Caco-2 (cell line): Measurements from ENCODE around the gene HLA-DQB1. TPM values are rescaled to one million over a fixed set of nuclear protein-coding genes. Genes with fewer than 3 reads are reported as not detected.

Experiments
- BruUV-seq: library from RNA; stranded (reverse); fragments of 400-500 nt; replicated peaks from 2 replicates; lab custom pipeline; 2021; lab: Mats Ljungman, UMichigan
- CTCF ChIA-PET: fragments of 300-600 bp; sonication (Branson Sonifier 250); formaldehyde crosslinking; loops from one replicate; lab custom pipeline; 2022; ENCODE audit warnings: antibody characterized with exemption; lab: Charles Lee
- POLR2A ChIA-PET: fragments of 300-600 bp; sonication (Branson Sonifier 250); formaldehyde crosslinking; loops from one replicate; lab custom pipeline; 2022; ENCODE audit warnings: antibody characterized with exemption; lab: Charles Lee
- DNase-seq, 2 experiments: peaks; one replicate each; pipeline versions ENCODE4 v3.0.0 to v3.0.0-alpha.2; 2020 to 2022
- H3K27me3 ChIP-seq: replicated peaks from 2 replicates; pipeline ENCODE4 v1.6.0; 2011; ENCODE audit warnings: low read length; ENCODE audit not compliant: control insufficient read depth, insufficient read depth
- H3K36me3 ChIP-seq: 2 replicates; pipeline ENCODE4 v1.5.1; 2011; ENCODE audit warnings: low read length; ENCODE audit not compliant: control insufficient read depth, insufficient read depth
- H3K4me1 ChIP-seq: fragments of 250-450 bp; sonication (Bioruptor Pico); 2 replicates; pipeline ENCODE4 v1.5.1; 2020; ENCODE audit warnings: mild to moderate bottlenecking
- H3K4me3 ChIP-seq: 2 replicates; pipeline ENCODE4 v1.5.1; 2011; ENCODE audit warnings: low read depth, mild to moderate bottlenecking, control low read depth, low read length
- H3K9me3 ChIP-seq: fragments of 250-450 bp; sonication (Bioruptor Pico); 2 replicates; pipeline ENCODE4 v1.5.1; 2020; ENCODE audit warnings: mild to moderate bottlenecking, moderate library complexity
- H3K27ac Mint-ChIP-seq: one replicate; pipeline ENCODE4 v1.8.0; 2022; ENCODE audit warnings: mixed read lengths; ENCODE audit not compliant: unreplicated experiment
- H3K27me3 Mint-ChIP-seq: one replicate; pipeline ENCODE4 v1.8.0; 2022; ENCODE audit warnings: mixed read lengths; ENCODE audit not compliant: insufficient read depth, unreplicated experiment
- H3K36me3 Mint-ChIP-seq: one replicate; pipeline ENCODE4 v1.8.0; 2022; ENCODE audit warnings: mild to moderate bottlenecking, mixed read lengths; ENCODE audit not compliant: insufficient read depth, unreplicated experiment
- H3K4me1 Mint-ChIP-seq: one replicate; pipeline ENCODE4 v1.8.0; 2022; ENCODE audit warnings: low read depth, mixed read lengths; ENCODE audit not compliant: unreplicated experiment
- H3K4me3 Mint-ChIP-seq: one replicate; pipeline ENCODE4 v1.8.0; 2022; ENCODE audit warnings: mild to moderate bottlenecking, moderate library complexity, mixed read lengths; ENCODE audit not compliant: unreplicated experiment
- H3K9me3 Mint-ChIP-seq: one replicate; pipeline ENCODE4 v1.8.0; 2022; ENCODE audit warnings: mixed read lengths; ENCODE audit not compliant: unreplicated experiment
- intact Hi-C: fragments of 100-400 bp; cut with micrococcal nuclease; formaldehyde crosslinking; loops from one replicate; pipeline ENCODE4 v1.10.0; 2022; ENCODE audit not compliant: unreplicated experiment
- total RNA-seq: library from RNA; stranded (reverse); gene quantifications from 2 replicates; pipeline ENCODE4 v1.2.3, GENCODE V29; 2022
- TF ChIP-seq, protein P1 (sequence below), 2 experiments: fragments of 200-600 bp in 1 of 2; IDR thresholded peaks; 1 replicate in 1 of 2; 2 replicates in 1 of 2; pipeline versions ENCODE4 v1.5.1 to v1.8.0; 2011 to 2022; ENCODE audit warnings: antibody characterized with exemption in 1 of 2, control low read depth in 1 of 2, inconsistent platforms in 1 of 2, low read depth in 1 of 2, low read length in 1 of 2, mild to moderate bottlenecking in 1 of 2, moderate library complexity in 1 of 2; ENCODE audit not compliant: insufficient read depth in 1 of 2, severe bottlenecking in 1 of 2, unreplicated experiment in 1 of 2

HLA-DQB1 gene
- total RNA-seq, 1 experiment from 2014 or later = not detected

DNA sequence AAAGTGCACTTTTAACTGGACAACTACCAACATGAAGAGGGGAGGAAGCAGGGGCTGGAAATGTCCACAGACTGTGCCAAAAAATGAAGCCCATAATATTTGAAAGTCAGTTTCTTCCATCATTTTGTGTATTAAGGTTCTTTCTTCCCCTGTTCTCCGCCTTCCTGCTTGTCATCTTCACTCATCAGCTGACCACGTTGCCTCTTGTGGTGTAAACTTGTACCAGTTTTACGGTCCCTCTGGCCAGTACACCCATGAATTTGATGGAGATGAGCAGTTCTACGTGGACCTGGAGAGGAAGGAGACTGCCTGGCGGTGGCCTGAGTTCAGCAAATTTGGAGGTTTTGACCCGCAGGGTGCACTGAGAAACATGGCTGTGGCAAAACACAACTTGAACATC, 25.3 kb downstream of the HLA-DQB1 start:
- POLR2A ChIA-PET = no interaction called here
- CTCF ChIA-PET = no interaction called here
- TF ChIP-seq, protein P1, sequence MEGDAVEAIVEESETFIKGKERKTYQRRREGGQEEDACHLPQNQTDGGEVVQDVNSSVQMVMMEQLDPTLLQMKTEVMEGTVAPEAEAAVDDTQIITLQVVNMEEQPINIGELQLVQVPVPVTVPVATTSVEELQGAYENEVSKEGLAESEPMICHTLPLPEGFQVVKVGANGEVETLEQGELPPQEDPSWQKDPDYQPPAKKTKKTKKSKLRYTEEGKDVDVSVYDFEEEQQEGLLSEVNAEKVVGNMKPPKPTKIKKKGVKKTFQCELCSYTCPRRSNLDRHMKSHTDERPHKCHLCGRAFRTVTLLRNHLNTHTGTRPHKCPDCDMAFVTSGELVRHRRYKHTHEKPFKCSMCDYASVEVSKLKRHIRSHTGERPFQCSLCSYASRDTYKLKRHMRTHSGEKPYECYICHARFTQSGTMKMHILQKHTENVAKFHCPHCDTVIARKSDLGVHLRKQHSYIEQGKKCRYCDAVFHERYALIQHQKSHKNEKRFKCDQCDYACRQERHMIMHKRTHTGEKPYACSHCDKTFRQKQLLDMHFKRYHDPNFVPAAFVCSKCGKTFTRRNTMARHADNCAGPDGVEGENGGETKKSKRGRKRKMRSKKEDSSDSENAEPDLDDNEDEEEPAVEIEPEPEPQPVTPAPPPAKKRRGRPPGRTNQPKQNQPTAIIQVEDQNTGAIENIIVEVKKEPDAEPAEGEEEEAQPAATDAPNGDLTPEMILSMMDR (IDR thresholded peaks at IDR 0.05; ENCODE audit: insufficient read depth in 1 of 2, low read depth in 1 of 2, low read length in 1 of 2, severe bottlenecking in 1 of 2, unreplicated experiment in 1 of 2) = no peak
- intact Hi-C loops = no loop called here
- Histone ChIP-seq H3K4me1 (no peaks in the 10 kb centered on the region), H3K36me3 (no peaks in the 10 kb centered on the region), H3K9me3 (no peaks in the 10 kb centered on the region), H3K4me3 (no peak overlapping the region), H3K27me3 (no peaks in the 10 kb centered on the region)
- no TSS peak for BruUV-seq
- Mint-ChIP-seq H3K27ac (no peak overlapping the region), H3K36me3 (no peaks in the 10 kb centered on the region), H3K27me3 (peaks cover 11% of the 10 kb centered on the region), H3K9me3 (no peaks in the 10 kb centered on the region), H3K4me3 (no peak overlapping the region), H3K4me1 (no peaks in the 10 kb centered on the region)
- no peak for DNase-seq

DNA sequence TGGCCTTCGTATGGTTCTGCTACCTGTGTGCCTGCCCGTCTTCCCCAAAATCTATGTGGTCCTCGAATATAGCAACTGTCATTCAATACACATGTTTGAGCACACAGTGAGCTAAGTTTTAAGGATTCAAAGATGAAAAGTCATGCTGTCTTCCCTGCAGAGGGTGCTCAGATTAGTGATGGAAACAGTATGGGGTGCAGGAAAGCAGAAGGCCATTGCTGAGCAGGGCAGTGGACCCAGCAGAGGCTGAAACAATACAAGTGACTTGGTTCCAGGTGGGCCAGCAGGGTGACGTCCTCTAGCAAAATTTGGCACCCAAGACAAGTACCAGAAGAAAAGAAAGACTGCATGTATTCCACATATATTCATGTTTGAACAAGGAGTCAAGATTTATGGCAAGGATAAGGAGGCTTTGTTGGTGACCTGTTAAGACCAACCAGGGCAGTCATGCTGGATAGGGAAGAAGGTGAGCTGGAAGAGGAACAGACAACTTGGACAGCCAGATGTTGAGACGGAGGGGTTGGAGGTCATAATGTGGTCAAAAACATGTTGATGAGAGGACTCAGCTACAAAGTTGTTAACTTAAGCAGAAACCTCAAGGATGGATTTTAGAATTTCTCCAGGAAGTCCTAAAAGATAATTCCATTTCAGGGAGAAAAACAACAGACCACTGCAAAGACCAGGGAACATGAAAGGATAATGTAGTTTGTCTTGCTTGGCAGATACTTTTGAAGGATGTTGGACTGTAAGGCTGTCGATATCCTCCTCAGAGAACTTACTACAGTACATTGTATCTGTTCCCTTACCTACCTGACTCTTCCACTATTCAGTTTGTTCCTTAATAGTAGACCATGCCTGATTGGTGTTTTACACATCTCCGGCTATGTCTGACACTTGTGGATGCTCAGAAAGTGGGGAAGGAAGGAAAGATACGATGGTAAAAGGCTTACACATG, 26.7 kb downstream of the HLA-DQB1 start:
- ChIA-PET POLR2A (no interaction called here), CTCF (no interaction called here)
- H3K4me1 Mint-ChIP-seq = no peaks in the 10 kb centered on the region
- H3K4me1 ChIP-seq = no peaks in the 10 kb centered on the region
- no peaks in the 10 kb centered on the region for H3K27me3 ChIP-seq
- H3K27me3 Mint-ChIP-seq = peaks cover 8% of the 10 kb centered on the region
- no peaks in the 10 kb centered on the region for H3K9me3 ChIP-seq
- BruUV-seq = no TSS peak
- intact Hi-C loops = loop anchor here (2.0 kb wide), 1 partner anchor 103 kb away; no protein-coding TSS in a partner anchor
- no peak overlapping the region for H3K4me3 ChIP-seq
- TF ChIP-seq, protein P1 (IDR thresholded peaks at IDR 0.05; ENCODE audit: insufficient read depth in 1 of 2, low read depth in 1 of 2, low read length in 1 of 2, severe bottlenecking in 1 of 2, unreplicated experiment in 1 of 2) = no peak
- H3K27ac Mint-ChIP-seq = no peak overlapping the region
- H3K36me3 Mint-ChIP-seq = no peaks in the 10 kb centered on the region
- no peaks in the 10 kb centered on the region for H3K9me3 Mint-ChIP-seq
- DNase-seq = no peak
- no peaks in the 10 kb centered on the region for H3K36me3 ChIP-seq
- H3K4me3 Mint-ChIP-seq = no peak overlapping the region

DNA sequence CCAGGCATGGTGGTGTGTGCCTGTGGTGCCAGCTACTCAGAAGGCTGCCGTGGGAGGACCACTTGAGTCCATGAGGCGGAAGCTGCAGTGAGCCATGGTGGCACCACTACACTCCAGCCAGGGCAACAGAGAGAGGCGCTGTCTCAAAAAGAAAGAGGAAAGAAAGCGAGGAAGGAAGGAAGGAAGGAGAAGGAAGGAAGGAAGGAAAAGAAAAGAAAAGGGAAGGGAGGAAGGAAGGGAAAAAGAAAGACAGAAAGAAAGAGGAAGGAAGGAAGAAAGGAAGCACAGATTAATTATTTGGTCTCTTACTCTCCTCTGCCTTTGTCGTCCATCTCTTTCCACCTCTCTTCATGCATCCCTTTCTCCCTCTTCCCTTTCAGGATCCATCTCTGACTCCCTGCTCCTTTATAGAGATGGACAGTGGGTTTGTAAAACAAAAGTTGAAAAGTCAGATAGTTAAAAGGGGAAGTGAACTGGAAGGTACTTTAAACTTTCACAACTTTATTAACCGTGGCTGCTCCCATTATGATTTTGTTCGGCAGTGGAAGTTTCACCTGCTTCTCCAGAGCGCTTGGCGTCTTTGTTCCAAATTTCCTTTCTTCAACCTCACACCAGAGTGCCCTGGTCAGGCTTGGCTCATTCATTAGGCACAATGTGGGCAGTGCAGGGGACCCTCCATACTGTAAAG, 27.8 kb downstream of the HLA-DQB1 start:
- H3K27me3 ChIP-seq = no peaks in the 10 kb centered on the region
- TF ChIP-seq, protein P1 (IDR thresholded peaks at IDR 0.05; ENCODE audit: insufficient read depth in 1 of 2, low read depth in 1 of 2, low read length in 1 of 2, severe bottlenecking in 1 of 2, unreplicated experiment in 1 of 2) = no peak
- Mint-ChIP-seq H3K27me3 (peaks cover 8% of the 10 kb centered on the region), H3K27ac (no peak overlapping the region), H3K36me3 (no peaks in the 10 kb centered on the region), H3K4me1 (no peaks in the 10 kb centered on the region), H3K9me3 (no peaks in the 10 kb centered on the region), H3K4me3 (no peak overlapping the region)
- no peaks in the 10 kb centered on the region for H3K4me1 ChIP-seq
- no peak overlapping the region for H3K4me3 ChIP-seq
- no peak for DNase-seq
- CTCF ChIA-PET = no interaction called here
- POLR2A ChIA-PET = no interaction called here
- H3K9me3 ChIP-seq = no peaks in the 10 kb centered on the region
- intact Hi-C loops = loop anchor here (2.0 kb wide), 1 partner anchor 104 kb away; no protein-coding TSS in a partner anchor
- no TSS peak for BruUV-seq
- H3K36me3 ChIP-seq = no peaks in the 10 kb centered on the region
